GM10248 (cell line): ENCODE results near the gene CD79B.
A peak's percentile ranks its signal among the peaks of the same experiment; 100 is the strongest.
"Not testable (repeated sequence)": the region's sequence is repeated elsewhere in the genome, so short reads cannot be mapped to it uniquely, and the experiment has no call there.

ENCODE experiments used
- CTCF ChIA-PET: fragments of 300-600 bp; sonication (Branson Sonifier 250); formaldehyde crosslinking; extraction: SDS; loops from one replicate; lab custom pipeline; 2021; ENCODE audit warnings: antibody characterized with exemption; lab: Yijun Ruan, JAX
- POLR2A ChIA-PET: fragments of 350-650 bp; sonication (Branson Sonifier 250); formaldehyde crosslinking; extraction: SDS; loops from one replicate; lab custom pipeline; 2020; ENCODE audit warnings: antibody characterized with exemption; lab: Yijun Ruan, JAX
- DNase-seq: peaks from one replicate; pipeline ENCODE4 v3.0.0; 2012; ENCODE audit errors: extremely low spot score
- TF ChIP-seq, protein P1 (sequence below): IDR thresholded peaks from 2 replicates; pipeline ENCODE4 v1.5.1; 2012; ENCODE audit warnings: mild to moderate bottlenecking, low read depth; ENCODE audit errors: extremely low read depth, missing control alignments, control extremely low read depth

CD79B gene

DNA sequence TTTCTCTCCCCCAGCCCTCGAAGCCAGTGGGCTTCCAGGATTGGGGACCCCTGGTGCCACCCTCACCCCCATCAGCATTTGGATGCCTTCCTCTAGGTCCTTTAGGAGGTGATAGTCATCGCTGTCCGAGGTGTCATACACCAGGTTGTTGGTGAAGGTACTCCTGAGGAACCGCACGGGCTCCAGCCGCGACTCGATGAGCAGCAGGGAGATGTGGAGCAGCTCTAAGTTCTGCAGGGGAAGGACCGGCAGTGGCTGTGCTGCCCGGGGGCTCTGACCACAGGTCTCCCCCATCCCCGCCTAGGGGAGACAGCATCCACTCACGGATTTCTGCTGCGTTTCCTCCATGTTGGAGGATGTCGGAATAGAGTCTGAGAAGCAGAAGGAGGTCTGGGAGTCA is 22.0 kb downstream of the CD79B start:
- TF ChIP-seq, protein P1, sequence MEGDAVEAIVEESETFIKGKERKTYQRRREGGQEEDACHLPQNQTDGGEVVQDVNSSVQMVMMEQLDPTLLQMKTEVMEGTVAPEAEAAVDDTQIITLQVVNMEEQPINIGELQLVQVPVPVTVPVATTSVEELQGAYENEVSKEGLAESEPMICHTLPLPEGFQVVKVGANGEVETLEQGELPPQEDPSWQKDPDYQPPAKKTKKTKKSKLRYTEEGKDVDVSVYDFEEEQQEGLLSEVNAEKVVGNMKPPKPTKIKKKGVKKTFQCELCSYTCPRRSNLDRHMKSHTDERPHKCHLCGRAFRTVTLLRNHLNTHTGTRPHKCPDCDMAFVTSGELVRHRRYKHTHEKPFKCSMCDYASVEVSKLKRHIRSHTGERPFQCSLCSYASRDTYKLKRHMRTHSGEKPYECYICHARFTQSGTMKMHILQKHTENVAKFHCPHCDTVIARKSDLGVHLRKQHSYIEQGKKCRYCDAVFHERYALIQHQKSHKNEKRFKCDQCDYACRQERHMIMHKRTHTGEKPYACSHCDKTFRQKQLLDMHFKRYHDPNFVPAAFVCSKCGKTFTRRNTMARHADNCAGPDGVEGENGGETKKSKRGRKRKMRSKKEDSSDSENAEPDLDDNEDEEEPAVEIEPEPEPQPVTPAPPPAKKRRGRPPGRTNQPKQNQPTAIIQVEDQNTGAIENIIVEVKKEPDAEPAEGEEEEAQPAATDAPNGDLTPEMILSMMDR, result no peak
- ChIA-PET POLR2A (no interaction called here), CTCF (interaction anchor here (0.7 to 12.9 kb wide), 16 partner anchors 8 to 223 kb away, joined by 3 to 207 read pairs (median 6); partner anchors contain the start of gene ICAM2)
- no peak for DNase-seq

- DNase-seq, POLR2A ChIA-PET: not testable (repeated sequence)
- CTCF ChIA-PET, result interaction anchor here (1.6 to 4.7 kb wide), 2 partner anchors 8 to 40 kb away, joined by 3 to 35 read pairs; no protein-coding TSS in a partner anchor
Measured at GRCh38 chr17:63909586-63909985, 22.5 kb downstream of the CD79B start.

DNA sequence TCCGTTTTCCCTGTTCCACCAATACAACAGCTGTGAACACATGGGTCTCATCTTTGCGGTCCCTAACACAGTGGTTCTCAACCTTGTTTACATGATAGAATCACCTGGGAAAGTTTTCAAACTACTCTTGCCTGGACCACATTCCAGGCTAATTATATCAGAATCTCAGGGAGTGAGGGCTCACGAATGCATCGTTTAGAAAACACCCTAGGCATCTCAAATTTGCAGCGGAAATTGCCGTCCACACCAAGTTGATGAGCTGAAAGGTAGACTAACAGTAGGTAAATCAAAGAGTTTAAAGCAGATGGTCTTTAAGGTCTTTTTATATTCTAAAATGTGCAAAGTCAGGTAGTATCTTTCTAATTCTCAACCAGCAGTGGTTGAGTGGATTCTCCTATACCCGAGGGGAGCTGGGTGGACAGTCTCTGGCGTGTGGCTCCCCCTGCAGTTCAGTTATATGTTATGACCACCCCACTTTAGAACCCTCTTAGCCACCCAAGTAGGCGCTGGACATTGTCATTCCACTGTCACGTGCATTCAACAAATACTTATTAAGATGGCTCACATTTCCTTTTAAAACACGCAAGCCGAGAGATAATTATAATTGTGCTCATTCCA is 24.9 kb downstream of the CD79B start:
- DNase-seq, POLR2A ChIA-PET: not testable (repeated sequence)
- CTCF ChIA-PET, result interaction anchor here (1.3 to 1.4 kb wide), 2 partner anchors 39 to 226 kb away, joined by 4 to 6 read pairs; no protein-coding TSS in a partner anchor

DNA sequence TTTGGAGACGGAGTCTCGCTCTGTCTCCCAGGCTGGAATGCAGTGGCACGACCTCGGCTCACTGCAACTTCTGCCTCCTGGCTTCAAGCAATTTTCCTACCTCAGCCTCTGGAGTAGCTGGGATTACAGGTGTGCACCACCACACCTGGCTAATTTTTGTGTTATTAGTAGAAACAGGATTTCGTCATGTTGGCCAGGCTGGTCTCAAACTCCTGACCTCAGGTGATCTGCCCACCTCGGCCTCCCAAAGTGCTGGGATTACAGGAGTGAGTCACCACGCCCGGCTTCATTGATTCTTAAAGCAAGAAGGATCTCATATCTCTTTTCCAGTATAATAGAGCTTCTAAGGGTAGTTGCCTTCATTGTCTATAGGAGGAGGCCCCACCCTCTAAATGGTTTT is 27.3 kb downstream of the CD79B start:
- CTCF ChIA-PET, result interaction anchor here (0.9 to 6.8 kb wide), 19 partner anchors 8 to 377 kb away, joined by 3 to 51 read pairs (median 5); partner anchors contain the start of genes CD79B and GH1
- POLR2A ChIA-PET, DNase-seq: not testable (repeated sequence)

GRCh38 chr17:63903787-63904201 is 28.3 kb downstream of the CD79B start:
- DNase-seq, POLR2A ChIA-PET: not testable (repeated sequence)
- CTCF ChIA-PET, result interaction anchor here (0.8 to 6.8 kb wide), 14 partner anchors 9 to 227 kb away, joined by 3 to 51 read pairs (median 7); partner anchors contain the start of gene GH1
- TF ChIP-seq, protein P1, result peak; percentile 7

- DNase-seq, POLR2A ChIA-PET: not testable (repeated sequence)
- CTCF ChIA-PET, result interaction anchor here (0.7 to 6.8 kb wide), 9 partner anchors 8 to 516 kb away, joined by 3 to 51 read pairs (median 4); partner anchors contain the start of genes CSHL1 and GH1
Measured at GRCh38 chr17:63901971-63902370, 30.2 kb downstream of the CD79B start.

- POLR2A ChIA-PET, DNase-seq: not testable (repeated sequence)
- CTCF ChIA-PET, result interaction anchor here (1.1 to 2.5 kb wide), 6 partner anchors 10 to 47 kb away, joined by 4 to 10 read pairs (median 6); no protein-coding TSS in a partner anchor
Measured at GRCh38 chr17:63898899-63899798, 33.0 kb downstream of the CD79B start.

DNA sequence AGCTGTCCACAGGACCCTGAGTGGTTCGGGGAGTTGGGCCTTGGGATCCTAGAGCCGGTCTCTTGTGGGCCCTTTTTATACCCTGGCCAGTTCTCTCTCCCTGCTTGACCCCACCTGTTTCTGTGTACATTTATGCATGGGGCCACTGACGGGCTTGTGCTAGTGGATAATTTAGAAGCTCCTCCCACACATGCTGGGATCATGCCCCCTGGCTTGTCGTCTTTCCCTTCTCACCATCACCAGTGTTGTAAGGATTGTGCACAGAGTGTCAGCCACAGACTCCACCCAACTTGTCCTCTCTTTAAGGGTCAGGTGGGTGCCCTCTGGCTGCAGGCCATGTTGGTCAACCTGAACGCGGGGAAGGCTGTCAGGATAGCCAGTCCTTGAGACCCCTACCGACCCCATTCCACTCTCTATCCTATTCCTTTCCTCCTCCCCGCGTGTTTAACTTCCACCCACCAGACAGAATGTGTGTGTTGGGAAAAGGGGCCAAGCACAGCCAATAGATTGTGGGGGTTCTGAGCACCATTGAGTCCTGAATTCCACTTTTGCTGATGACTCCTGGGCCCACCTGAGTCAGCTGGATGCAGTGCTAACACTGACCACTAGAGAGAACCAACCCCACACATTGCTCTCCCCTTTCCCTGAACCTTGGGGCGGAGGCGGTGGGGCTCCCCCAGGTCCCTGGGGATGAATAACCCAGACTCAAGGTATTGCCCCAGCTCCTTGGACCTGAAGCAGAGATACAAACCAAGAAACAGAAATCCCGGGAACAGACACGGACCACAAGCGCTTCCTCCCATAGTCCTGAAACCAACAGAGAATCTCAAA is 35.4 kb downstream of the CD79B start, which contains the start of gene CSH1:
TSS of gene CSH1 (minus strand) at position 51 of the 831 bp plus-strand sequence. CDS start 63 bp downstream, outside the sequence.
- DNase-seq, POLR2A ChIA-PET: not testable (repeated sequence)
- CTCF ChIA-PET, result interaction anchor here (0.7 to 2.5 kb wide), 2 partner anchors 16 to 50 kb away, joined by 6 to 10 read pairs; no protein-coding TSS in a partner anchor

DNA sequence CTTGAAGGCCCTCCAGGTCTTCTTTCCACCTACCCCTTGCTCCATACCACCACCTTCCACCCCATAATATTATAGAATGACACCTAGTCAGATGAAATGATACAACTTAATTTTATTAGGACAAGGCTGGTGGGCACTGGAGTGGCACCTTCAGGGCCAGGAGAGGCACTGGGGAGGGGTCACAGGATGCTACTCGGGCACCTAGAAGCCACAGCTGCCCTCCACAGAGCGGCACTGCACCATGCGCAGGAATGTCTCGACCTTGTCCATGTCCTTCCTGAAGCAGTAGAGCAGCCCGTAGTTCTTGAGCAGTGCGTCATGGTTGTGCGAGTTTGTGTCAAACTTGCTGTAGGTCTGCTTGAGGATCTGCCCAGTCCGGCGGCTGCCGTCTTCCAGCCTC is 37.3 kb downstream of the CD79B start:
- POLR2A ChIA-PET, DNase-seq, CTCF ChIA-PET: not testable (repeated sequence)

GRCh38 chr17:63894021-63894420 is 38.1 kb downstream of the CD79B start:
- CTCF ChIA-PET, result interaction anchor here (1.0 kb wide), 1 partner anchor 12 kb away, joined by 3 read pairs; the partner anchor contains the start of gene GH2
- DNase-seq, POLR2A ChIA-PET: not testable (repeated sequence)
